Femur (tissue), 1 donor: ENCODE measurements around the gene POLR3GL.
A peak's percentile ranks its signal among the peaks of the same experiment; 100 is the strongest.

Source experiments
- DNase-seq: peaks from one replicate; pipeline ENCODE4 v3.0.0-alpha.2; 2017

POLR3GL gene

DNA sequence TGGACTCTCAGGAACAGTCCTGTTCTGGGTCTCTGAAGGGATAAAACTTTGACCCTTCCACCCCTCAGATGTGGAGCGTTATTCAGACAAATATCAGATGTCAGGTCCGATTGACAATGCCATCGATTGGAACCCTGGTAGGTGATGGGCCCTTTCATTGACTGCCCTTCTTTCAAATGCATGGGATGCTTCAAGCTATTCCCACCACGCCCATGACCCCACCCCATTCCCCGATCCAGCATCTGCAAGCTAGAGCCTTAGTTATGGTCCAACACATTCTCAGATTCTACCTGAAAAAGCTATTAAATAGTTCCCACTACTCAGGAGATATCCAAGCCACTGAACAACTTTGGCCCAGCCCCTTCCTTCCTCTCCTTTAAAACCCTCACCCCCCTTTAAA, 12.5 kb downstream of the POLR3GL start:
- no peak for DNase-seq

GRCh38 chr1:145977486-145978470, 13.3 kb downstream of the POLR3GL start:
- peak; percentile 85 for DNase-seq

DNA sequence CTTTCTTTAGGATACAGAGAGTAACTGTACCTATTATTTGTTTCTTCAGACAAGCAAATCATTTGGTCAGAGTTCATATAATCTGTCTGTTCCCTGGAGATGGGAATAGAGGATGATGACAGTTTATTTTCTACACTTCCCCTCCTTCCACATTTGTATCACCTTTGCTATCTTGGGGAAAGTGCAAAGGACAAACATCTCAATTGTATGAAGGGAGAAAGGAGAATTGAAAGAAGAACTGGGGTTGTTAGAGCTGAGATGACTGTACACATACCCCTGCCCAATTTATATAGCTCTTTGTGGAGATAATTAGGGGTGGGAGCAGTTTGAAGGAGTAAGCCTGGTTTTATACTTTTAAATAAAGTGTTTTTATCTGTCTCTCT, 14.0 kb downstream of the POLR3GL start:
- no peak for DNase-seq

DNA sequence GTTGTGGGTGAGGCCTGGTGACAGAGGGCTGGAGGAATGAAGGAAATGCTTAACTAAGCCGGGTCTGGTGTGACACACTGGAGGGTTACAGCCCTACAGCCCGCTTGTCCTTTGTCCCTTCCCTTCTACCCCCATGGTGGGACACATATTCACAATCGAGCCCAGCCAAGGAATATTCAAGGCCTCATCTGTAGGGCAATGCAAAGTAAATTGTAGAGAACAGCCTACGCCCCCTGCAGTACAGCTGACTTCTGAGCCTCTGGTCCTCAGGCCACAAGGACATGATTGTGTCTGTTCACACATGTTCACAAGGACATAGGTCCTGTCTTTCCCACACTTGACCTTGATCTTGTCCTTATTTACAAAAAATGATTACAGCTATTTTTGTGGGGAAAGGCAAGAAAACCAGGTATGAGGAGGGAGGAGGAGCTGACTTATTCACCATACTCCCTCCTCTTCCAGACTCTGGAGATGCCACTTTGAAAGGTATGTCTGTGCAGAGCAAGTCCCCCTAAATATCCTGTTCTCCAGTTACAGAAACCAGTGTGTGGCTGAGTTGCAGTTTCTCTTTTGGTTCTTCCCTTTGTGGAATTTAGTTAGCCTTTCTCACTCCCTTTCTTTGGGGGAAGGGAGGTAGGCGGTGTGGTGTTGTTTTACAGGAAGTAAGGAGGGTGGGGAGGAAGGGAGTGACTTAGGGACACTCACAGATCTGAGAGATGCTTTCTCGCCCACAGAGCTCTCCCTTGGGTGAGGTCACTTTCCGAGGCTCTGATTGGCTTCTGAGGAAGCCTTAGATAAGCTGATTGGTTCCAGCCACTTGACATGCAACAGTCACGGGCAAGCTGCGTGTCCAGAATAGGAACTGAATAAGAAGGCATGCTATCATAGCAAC, 14.6 kb downstream of the POLR3GL start:
- peak; percentile 96 for DNase-seq

GRCh38 chr1:145979746-145980456, 15.4 kb downstream of the POLR3GL start:
- no peak for DNase-seq

- no peak for DNase-seq
Measured at GRCh38 chr1:145980457-145980994, 16.0 kb downstream of the POLR3GL start.

DNA sequence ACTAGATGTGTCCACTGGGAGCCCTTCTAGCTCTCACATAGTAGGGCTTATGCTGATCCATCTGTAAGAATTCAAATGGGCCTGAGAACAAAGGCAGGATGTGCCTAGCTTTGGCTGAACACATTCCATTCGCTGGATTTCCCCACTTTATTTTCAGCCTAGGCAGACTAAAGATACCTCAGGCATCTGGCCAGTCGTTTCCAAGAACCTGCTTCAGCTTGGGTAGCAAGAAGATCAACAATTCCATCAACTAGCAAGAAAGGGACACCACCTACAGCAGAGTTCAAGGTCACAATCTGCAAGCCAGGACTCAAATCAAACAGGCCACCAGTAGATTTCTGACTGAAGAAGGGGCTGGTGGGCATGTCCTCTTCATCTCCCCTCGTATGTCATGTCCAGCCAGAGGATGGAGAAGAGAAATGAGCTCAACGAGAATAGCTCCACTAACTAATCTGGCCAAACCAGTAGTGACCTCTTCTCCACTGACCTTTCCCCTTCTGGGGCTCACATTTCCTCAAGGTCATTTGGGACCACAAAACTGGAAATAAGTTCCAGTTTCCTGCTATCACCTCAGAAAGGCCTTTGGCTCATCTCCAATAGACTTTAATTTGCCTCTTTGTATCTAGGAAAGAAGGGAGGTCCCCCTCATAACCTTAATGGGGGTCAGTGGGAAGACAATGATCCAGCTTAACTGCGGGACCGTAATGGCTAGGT, 17.7 kb downstream of the POLR3GL start:
- DNase-seq: no peak

DNA sequence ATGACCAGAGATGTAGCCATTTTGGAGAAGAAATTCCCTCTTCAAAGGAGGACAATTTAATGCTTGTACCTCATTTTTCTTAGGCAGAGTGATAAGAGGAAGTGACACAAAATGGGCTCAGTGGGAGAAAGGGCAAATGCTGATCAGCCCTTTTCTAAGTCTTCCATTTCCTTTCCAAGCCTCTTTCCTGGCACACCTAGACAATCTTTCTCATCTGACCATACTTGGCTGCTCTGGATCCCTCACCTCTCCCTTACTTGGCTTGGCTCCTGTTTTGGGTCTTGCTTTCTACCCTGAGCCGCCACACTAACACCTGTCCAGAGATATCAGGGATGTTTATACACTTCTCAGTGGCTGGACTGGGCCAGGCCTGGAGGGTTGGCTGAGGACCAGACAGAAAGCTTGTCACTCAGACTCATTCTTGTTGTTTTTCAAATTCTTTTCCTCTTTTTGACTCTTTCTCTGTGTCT, 18.8 kb downstream of the POLR3GL start:
- peak; percentile 61 for DNase-seq

DNA sequence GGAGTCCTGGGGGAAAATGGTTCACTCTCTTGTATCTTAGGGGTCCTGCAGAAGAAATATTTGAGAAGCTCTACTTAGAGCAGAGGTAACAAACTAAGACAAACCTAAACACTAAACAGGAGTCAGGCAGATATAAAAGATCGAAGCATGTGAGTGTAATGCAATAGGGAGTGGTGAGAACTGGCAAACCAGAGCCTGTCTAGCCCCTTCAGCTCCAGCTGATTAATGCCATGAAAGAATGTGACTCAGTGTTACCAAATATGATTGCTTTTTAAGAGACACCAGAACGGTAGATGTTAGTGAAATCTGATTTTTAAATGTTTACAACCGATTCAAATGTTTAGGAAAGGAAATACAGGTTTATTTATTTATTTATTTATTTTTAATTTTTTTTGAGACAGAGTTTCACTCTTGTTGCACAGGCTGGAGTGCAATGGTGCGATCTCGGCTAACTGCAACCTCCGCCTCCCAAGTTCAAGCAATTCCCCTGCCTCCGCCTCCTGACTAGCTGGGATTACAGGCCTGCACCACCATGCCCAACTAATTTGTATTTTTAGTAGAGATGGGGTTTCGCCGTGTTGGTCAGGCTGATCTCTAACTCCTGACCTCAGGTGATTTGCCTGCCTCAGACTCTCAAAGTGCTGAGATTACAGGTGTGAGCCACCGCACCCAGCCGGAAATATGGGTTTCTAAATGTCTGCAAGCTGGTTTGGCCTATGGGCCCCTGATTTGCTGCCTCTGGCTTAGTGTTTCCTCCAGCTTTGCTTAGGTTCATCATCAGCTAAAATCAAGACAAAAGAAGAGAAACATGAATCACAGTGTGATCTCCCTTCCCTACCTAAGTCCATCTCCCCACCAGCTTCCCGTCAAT, 19.7 kb downstream of the POLR3GL start:
- DNase-seq: no peak

GRCh38 chr1:145985129-145985501, 20.6 kb downstream of the POLR3GL start:
- DNase-seq: no peak

- peak; percentile 56 for DNase-seq
Measured at GRCh38 chr1:145985502-145986439, 21.3 kb downstream of the POLR3GL start.

- DNase-seq: no peak
Measured at GRCh38 chr1:145986551-145986950, 22.1 kb downstream of the POLR3GL start.

DNA sequence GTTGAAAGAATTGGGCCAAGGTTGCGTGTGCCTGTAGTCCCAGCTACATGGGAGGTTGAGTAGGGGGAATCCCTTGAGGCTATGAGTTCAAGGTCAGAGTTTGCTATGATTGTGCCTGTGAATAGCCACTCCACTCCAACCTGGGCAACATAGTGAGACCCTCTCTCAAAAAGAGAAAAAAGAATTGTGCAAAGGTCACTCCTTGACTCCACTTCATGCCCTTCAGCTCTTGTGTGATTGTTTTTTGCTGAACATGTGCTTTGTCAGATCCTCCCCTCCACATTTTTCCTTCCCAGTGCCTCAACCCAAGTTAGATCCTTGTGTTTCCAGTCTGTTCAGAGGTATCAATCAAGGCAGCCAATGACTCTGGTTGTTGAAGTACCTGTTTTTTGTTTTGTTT, 23.4 kb downstream of the POLR3GL start:
- DNase-seq: no peak

- DNase-seq: no peak
Measured at GRCh38 chr1:145988773-145989172, 24.3 kb downstream of the POLR3GL start.

DNA sequence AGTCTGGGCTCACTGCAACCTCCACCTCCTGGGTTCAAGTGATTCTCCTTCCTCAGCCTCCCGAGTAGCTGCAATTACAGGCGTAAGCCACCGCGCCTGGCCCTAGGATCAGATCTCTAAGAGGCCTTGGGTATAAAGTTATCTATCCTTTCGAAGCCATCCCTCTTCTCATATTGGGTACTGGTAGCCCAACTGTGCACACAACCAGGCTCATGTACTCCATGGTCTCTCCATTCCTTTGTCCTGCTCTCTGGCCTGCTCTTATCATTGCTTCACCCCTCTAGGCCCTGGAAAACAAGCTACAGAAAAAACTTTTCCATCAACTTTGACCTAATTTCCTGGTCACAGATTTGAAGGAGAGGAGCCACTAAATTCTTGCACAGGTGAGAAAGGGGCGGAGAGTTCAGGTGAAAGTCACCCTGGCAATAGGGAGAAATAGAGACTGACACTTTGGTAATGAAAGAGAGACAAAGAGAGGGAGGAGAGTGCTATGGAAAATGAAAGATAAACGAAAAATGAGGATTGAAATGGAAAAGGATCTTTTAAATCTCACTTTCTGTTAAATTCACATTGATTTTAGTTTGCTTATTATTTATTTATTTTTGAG, 25.9 kb downstream of the POLR3GL start:
- no peak for DNase-seq

- DNase-seq: no peak
Measured at GRCh38 chr1:145991735-145992412, 27.4 kb downstream of the POLR3GL start.

- no peak for DNase-seq
Measured at GRCh38 chr1:145992502-145992936, 28.0 kb downstream of the POLR3GL start.

GRCh38 chr1:145992958-145993617, 28.6 kb downstream of the POLR3GL start:
- DNase-seq: no peak
